Stimulated activated CD4-positive, alpha-beta T cell treated with anti-CD3 and anti-CD28 coated beads, Interleukin-1b, Interleukin-23, amount 100 ng/mL, for 48 hours (primary cell): Measurements from ENCODE around the gene MEAK7.

Source experiments
- DNase-seq: peaks from one replicate; pipeline ENCODE4 v3.0.0-alpha.2; 2020

Gene MEAK7

GRCh38 chr16:84511831-84512230 lies 7.4 kb upstream of the MEAK7 start:
- DNase-seq, result no peak

GRCh38 chr16:84511180-84511800 lies 6.8 kb upstream of the MEAK7 start:
- peak; percentile 79 for DNase-seq

- no peak for DNase-seq
These were observed 4.8 kb upstream of the MEAK7 start for GRCh38 chr16:84509032-84509950.

- DNase-seq, result no peak
These were observed 4.0 kb upstream of the MEAK7 start for GRCh38 chr16:84508502-84508901.

- peak; percentile 56 for DNase-seq
These were observed 2.8 kb upstream of the MEAK7 start for GRCh38 chr16:84507011-84507982.

- no peak for DNase-seq
These were observed 1.1 kb upstream of the MEAK7 start for GRCh38 chr16:84505249-84506187.

GRCh38 chr16:84503751-84504395 lies 586 bp downstream of the MEAK7 start:
- no peak for DNase-seq

GRCh38 chr16:84502581-84502980 lies 1.9 kb downstream of the MEAK7 start:
- DNase-seq, result no peak

GRCh38 chr16:84502075-84502474 lies 2.4 kb downstream of the MEAK7 start:
- DNase-seq, result no peak

- no peak for DNase-seq
These were observed 3.3 kb downstream of the MEAK7 start for GRCh38 chr16:84501077-84501735.

- no peak for DNase-seq
These were observed 3.9 kb downstream of the MEAK7 start for GRCh38 chr16:84500531-84500930.

- DNase-seq, result no peak
These were observed 4.8 kb downstream of the MEAK7 start for GRCh38 chr16:84499638-84500037.

- DNase-seq, result no peak
These were observed 5.4 kb downstream of the MEAK7 start for GRCh38 chr16:84498859-84499620.

GRCh38 chr16:84498223-84498610 lies 6.2 kb downstream of the MEAK7 start:
- DNase-seq, result no peak

- no peak for DNase-seq
These were observed 6.8 kb downstream of the MEAK7 start for GRCh38 chr16:84497418-84498222.

- DNase-seq, result no peak
These were observed 7.5 kb downstream of the MEAK7 start for GRCh38 chr16:84496991-84497390.

- DNase-seq, result no peak
These were observed 9.0 kb downstream of the MEAK7 start for GRCh38 chr16:84495506-84495905.

GRCh38 chr16:84489131-84489530 lies 15.3 kb downstream of the MEAK7 start:
- DNase-seq, result no peak

GRCh38 chr16:84487358-84487757 lies 17.1 kb downstream of the MEAK7 start:
- DNase-seq, result no peak
